Nephron progenitor cell (in vitro differentiated cells): Measurements from ENCODE around the gene KCNJ12.
A peak's percentile ranks its signal among the peaks of the same experiment; 100 is the strongest.
"Not testable (repeated sequence)": the region's sequence is repeated elsewhere in the genome, so short reads cannot be mapped to it uniquely, and the experiment has no call there.

Experiments
- DNase-seq: peaks from one replicate; pipeline ENCODE4 v3.0.0; 2021
- H3K27ac Mint-ChIP-seq: 2 replicates; pipeline ENCODE4 v1.8.0; 2021; ENCODE audit warnings: mild to moderate bottlenecking, moderate library complexity, mixed read lengths
- H3K27me3 Mint-ChIP-seq: 2 replicates; pipeline ENCODE4 v1.8.0; 2021; ENCODE audit warnings: mild to moderate bottlenecking, low read depth, mixed read lengths; ENCODE audit not compliant: poor library complexity
- H3K36me3 Mint-ChIP-seq: 2 replicates; pipeline ENCODE4 v1.8.0; 2021; ENCODE audit warnings: low read depth, mixed read lengths
- H3K4me1 Mint-ChIP-seq: 2 replicates; pipeline ENCODE4 v1.8.0; 2021; ENCODE audit warnings: mixed read lengths
- H3K4me3 Mint-ChIP-seq: 2 replicates; pipeline ENCODE4 v1.8.0; 2021; ENCODE audit warnings: mild to moderate bottlenecking, moderate library complexity, mixed read lengths
- H3K9me3 Mint-ChIP-seq: 2 replicates; pipeline ENCODE4 v1.8.0; 2021; ENCODE audit warnings: mild to moderate bottlenecking, moderate library complexity, mixed read lengths
- TF ChIP-seq, protein P1 (sequence below): fragments of 200-600 bp; sonication (generic); IDR thresholded peaks from 2 replicates; pipeline ENCODE4 v1.5.0; 2021; ENCODE audit warnings: antibody characterized with exemption

The KCNJ12 gene

DNA sequence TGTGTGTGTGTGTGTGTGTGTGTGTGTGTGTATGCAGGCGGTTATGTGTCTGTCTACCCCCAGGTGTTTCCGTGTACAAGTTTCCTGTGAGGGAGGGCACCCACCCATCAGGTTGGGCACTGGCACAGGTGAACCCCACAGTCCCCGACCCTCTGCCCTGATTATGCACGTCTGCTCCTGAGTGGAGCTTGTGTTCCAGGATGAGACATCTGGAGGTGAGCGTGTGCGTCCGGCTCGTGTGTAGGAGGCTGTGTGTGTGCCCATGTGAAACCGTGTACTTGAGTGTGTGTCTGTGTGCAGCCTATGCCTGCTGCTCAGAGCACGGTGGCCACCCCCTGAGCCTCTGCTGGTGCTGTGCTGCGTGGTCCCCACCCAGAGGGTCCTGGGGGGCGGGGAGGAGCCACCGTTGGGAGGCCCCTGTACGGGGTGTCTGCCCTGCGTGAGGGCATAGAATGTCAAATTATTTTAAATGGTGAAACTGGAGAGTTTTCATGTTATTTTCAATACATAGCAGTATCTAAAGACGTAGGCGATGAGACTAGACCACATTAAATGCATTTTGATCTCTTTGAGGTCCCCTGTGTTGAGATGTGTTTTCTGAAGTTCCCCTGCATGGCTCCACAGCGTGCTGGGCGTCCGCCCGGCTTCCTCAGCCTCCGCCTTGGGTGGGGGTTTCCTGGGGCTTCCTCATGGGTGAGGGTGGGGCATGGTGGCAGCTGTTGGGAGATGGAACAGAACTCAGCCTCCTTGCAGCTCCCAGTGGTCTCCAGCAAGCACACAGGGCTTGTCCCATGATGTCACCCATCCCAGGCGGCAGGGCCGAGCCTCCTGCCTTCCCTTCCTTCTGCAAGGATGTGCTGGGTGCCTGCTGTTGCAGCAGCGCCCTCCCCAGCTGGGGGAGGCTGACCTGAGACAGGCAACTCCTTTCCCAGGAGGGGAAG is 43.4 kb downstream of the KCNJ12 start:
- Mint-ChIP-seq H3K27me3 (no peaks in the 10 kb centered on the region), H3K9me3 (peaks cover 7% of the 10 kb centered on the region), H3K36me3 (no peaks in the 10 kb centered on the region), H3K4me1 (peaks cover 18% of the 10 kb centered on the region), H3K27ac (peak overlapping the region; percentile 9), H3K4me3 (no peak overlapping the region)
- no peak for DNase-seq
- TF ChIP-seq, protein P1, sequence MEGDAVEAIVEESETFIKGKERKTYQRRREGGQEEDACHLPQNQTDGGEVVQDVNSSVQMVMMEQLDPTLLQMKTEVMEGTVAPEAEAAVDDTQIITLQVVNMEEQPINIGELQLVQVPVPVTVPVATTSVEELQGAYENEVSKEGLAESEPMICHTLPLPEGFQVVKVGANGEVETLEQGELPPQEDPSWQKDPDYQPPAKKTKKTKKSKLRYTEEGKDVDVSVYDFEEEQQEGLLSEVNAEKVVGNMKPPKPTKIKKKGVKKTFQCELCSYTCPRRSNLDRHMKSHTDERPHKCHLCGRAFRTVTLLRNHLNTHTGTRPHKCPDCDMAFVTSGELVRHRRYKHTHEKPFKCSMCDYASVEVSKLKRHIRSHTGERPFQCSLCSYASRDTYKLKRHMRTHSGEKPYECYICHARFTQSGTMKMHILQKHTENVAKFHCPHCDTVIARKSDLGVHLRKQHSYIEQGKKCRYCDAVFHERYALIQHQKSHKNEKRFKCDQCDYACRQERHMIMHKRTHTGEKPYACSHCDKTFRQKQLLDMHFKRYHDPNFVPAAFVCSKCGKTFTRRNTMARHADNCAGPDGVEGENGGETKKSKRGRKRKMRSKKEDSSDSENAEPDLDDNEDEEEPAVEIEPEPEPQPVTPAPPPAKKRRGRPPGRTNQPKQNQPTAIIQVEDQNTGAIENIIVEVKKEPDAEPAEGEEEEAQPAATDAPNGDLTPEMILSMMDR = no peak

DNA sequence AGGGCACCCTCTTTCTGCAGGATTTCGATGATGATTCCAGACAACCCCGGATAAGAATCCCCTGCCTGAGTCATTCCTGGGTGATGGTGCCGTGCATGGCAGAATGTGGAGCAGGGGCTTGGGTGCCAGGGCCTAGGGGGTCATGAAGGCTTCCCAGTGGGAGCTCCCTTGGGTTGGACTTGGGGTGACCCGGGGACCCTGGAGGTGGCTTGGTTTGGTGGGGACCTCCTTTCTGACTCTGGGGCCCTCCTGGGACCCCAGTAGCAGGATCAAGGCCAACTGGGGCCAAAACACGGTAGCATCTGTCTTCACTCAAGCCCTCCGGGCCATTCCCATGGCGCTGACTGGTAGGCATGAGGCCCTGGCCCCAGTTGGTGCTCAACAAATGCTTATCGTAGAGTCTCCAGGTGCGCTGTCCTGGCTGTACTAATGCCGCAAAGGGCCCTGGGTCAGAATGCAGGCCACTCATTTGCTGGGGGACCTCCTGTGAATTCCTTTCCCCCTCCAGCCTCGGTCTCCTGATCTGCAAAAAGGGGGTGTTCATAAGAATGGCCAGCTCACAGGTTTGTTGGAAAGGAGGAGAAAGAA is 44.4 kb downstream of the KCNJ12 start:
- not testable (repeated sequence) for H3K36me3 Mint-ChIP-seq, H3K9me3 Mint-ChIP-seq, DNase-seq, H3K27me3 Mint-ChIP-seq, H3K27ac Mint-ChIP-seq, H3K4me3 Mint-ChIP-seq
- peaks cover 24% of the 10 kb centered on the region for H3K4me1 Mint-ChIP-seq

DNA sequence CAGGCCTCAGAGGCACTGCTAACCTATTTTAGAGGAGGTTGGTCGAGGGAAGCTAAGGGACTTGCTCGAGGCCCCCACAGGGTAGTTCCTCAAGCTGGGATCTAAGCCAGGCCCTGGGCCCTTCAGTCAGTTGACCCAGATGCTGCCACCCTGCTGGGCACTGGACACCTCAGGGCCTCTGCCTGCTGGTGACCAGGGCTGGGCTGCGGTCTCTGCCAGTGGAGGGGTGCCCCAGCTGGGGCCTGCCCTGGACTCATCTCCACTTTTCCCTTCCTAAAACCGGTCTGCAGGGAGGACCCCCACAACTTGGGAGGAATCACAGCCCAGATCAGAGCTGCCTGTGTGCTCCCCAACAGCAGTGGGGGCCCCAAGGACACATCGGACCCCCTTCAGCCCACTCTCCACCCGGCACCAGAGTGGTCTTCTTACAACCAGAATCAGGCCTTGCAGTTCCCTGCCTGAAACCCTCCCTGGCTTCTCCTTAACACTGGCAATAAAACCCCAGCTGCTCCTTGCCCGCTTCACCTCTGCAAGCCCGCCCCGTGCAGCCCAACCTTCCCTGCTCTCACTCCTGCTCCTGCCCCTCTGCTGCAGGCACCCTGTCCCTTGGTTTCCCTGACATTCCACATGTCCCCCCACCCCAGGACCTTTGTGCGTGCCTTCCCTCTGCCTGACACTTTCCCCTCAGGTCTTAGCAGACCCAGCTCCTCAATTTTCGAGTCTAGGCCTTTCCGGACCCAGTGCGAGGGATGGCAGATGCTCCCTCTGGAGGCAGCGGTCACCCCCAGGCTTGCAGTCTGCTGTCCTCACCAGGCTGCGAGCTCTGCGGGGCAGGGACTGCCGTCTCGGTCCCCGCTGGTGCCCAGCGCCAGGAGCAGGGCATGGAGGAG is 45.5 kb downstream of the KCNJ12 start:
- not testable (repeated sequence) for H3K36me3 Mint-ChIP-seq, H3K9me3 Mint-ChIP-seq, H3K27me3 Mint-ChIP-seq, H3K4me3 Mint-ChIP-seq, DNase-seq
- peak overlapping the region; percentile 80 for H3K27ac Mint-ChIP-seq
- peaks cover 25% of the 10 kb centered on the region for H3K4me1 Mint-ChIP-seq

DNA sequence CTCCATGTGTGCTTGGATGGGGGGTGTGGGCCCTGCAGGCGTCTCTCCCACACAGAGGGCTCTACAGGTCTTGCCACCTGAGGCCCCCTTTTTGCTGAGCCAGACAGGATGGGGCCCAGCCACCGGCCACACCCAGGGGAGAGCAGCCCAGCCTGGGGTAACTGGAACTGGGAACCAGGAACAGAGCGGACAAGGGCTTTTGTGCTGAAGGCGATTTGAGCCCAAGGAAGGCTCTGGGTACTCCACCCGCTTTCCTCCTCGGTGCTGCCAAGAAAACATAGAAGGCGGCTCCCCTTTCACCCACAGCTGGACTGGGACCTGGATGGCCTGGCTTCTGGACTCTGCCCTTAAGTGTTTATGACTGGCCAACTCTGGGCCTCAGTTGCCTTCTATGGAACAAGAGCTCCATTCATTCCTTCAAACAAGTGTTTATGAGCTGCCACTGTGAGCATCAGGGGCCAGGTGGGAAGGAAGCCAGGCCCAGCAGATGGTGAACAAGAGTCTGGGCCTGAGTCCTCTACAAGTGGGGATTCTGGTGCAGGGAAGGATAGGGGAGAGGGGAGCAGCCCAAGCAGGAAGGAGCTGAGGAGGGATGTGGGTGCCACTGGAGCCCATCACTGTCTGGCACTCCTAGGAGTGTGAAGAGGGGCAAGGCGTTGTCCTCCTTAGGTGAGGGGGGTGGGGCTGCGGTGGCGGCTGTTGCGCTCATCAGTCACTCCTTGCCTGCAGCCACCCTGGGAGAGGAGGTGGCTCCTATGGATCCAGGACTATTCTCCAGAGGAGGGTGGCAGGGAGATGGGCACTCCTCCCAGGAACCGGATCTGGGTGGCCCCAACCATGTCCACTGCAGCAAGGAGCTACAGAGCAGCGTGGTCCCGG is 46.4 kb downstream of the KCNJ12 start:
- not testable (repeated sequence) for H3K27me3 Mint-ChIP-seq, H3K4me3 Mint-ChIP-seq, DNase-seq, H3K9me3 Mint-ChIP-seq, H3K36me3 Mint-ChIP-seq, H3K27ac Mint-ChIP-seq
- peaks cover 25% of the 10 kb centered on the region for H3K4me1 Mint-ChIP-seq

DNA sequence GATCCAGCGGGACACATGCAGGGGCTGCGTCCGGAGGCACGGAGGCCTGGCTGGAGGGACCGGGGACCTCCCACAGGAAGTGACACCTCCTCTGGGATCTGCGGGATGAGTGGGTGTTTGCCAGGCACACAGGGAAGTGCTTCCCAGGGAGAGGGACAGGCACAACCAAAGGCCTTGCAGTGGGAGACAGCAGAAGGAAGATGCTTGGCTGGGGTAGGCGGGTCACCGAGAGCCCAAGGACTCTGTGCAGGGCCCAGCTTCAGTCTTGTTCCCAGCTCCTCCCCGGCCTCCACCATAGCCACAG is 47.0 kb downstream of the KCNJ12 start:
- not testable (repeated sequence) for H3K27ac Mint-ChIP-seq, H3K4me3 Mint-ChIP-seq

DNA sequence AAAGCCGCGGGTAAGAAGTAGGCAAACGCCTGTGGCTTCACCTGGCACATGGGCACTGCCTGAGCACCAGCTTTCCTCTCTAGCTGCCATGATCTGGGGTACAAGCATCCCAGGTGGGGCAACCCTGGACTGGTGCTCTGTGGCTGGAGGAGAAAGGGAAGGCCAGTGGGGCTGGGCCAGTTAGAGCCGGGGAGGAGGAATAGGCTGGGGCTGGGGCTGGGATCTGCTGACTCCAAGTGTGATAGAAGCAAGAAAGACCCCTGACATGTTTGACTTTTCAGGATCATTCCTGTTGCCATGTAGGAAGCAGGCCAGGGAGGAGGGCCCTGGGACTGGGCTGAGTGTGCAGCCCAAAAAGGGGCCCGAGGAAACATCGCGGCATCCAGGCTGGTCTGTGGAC is 48.5 kb downstream of the KCNJ12 start:
- H3K36me3 Mint-ChIP-seq, DNase-seq, H3K27me3 Mint-ChIP-seq, H3K9me3 Mint-ChIP-seq, H3K4me3 Mint-ChIP-seq, H3K27ac Mint-ChIP-seq: not testable (repeated sequence)
- H3K4me1 Mint-ChIP-seq = peaks cover 12% of the 10 kb centered on the region

More for the DNA sequence above, 47.0 kb downstream of the KCNJ12 start:
- H3K27me3 Mint-ChIP-seq, H3K36me3 Mint-ChIP-seq, H3K9me3 Mint-ChIP-seq, DNase-seq: not testable (repeated sequence)
- peaks cover 21% of the 10 kb centered on the region for H3K4me1 Mint-ChIP-seq

DNA sequence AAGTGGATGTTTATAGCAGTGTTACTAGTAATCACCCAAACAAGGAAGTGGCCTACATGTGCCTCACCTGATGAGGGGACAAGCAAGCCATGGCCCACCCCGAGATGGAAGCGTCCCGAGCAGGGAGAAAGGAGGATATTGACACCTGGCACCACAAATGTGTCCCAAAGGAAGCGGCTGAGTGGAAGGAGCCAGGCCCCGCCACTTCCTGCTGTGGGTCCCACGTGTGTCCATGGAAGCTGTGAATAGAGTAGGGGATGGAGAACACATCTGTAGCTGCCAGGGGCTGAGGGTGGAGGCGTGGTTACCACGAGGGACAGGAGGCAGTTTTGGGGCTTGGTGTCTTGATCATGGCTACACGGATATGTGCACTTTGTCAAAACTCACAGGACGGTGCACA is 49.2 kb downstream of the KCNJ12 start:
- no peaks in the 10 kb centered on the region for H3K9me3 Mint-ChIP-seq
- H3K4me1 Mint-ChIP-seq = peaks cover 12% of the 10 kb centered on the region
- no peak overlapping the region for H3K4me3 Mint-ChIP-seq
- no peak overlapping the region for H3K27ac Mint-ChIP-seq
- no peaks in the 10 kb centered on the region for H3K36me3 Mint-ChIP-seq
- peaks cover 8% of the 10 kb centered on the region for H3K27me3 Mint-ChIP-seq
- DNase-seq = no peak
- TF ChIP-seq, protein P1 = no peak
